GM10248 (cell line): ENCODE data around the gene CDKN1C.

Experiments used
- CTCF ChIA-PET: fragments of 300-600 bp; sonication (Branson Sonifier 250); formaldehyde crosslinking; extraction: SDS; loops from one replicate; lab custom pipeline; 2021; ENCODE audit warnings: antibody characterized with exemption; lab: Yijun Ruan, JAX
- POLR2A ChIA-PET: fragments of 350-650 bp; sonication (Branson Sonifier 250); formaldehyde crosslinking; extraction: SDS; loops from one replicate; lab custom pipeline; 2020; ENCODE audit warnings: antibody characterized with exemption; lab: Yijun Ruan, JAX
- DNase-seq: peaks from one replicate; pipeline ENCODE4 v3.0.0; 2012; ENCODE audit errors: extremely low spot score
- CTCF ChIP-seq: IDR thresholded peaks from 2 replicates; pipeline ENCODE4 v1.5.1; 2012; ENCODE audit warnings: mild to moderate bottlenecking, low read depth; ENCODE audit errors: extremely low read depth, missing control alignments, control extremely low read depth

The CDKN1C gene

GRCh38 chr11:2860636-2861035 lies 24.9 kb downstream of the CDKN1C start:
- CTCF ChIA-PET: interaction anchor here (1.2 to 1.5 kb wide), 3 partner anchors 21 to 328 kb away, joined by 3 to 7 read pairs (median 4); no protein-coding TSS in a partner anchor
- TF ChIP-seq CTCF: no peak
- DNase-seq: peak; percentile 64
- POLR2A ChIA-PET: no interaction called here

- no peak for TF ChIP-seq CTCF
- POLR2A ChIA-PET: no interaction called here
- CTCF ChIA-PET: interaction anchor here (1.3 kb wide), 1 partner anchor 28 kb away, joined by 4 read pairs; no protein-coding TSS in a partner anchor
- no peak for DNase-seq
These were observed 25.9 kb downstream of the CDKN1C start for GRCh38 chr11:2859699-2860037.

- POLR2A ChIA-PET: no interaction called here
- CTCF ChIA-PET: no interaction called here
- no peak for DNase-seq
- no peak for TF ChIP-seq CTCF
These were observed 26.4 kb downstream of the CDKN1C start for GRCh38 chr11:2858995-2859698.

- POLR2A ChIA-PET: no interaction called here
- CTCF ChIA-PET: no interaction called here
- TF ChIP-seq CTCF: no peak
- no peak for DNase-seq
These were observed 27.7 kb downstream of the CDKN1C start for GRCh38 chr11:2857918-2858317.

- TF ChIP-seq CTCF: no peak
- no peak for DNase-seq
- CTCF ChIA-PET: no interaction called here
- POLR2A ChIA-PET: no interaction called here
These were observed 28.3 kb downstream of the CDKN1C start for GRCh38 chr11:2857276-2857675.

- DNase-seq: no peak
- ChIA-PET CTCF (no interaction called here), POLR2A (no interaction called here)
- TF ChIP-seq CTCF: no peak
These were observed 30.4 kb downstream of the CDKN1C start for GRCh38 chr11:2855162-2855561.
